Body of pancreas (tissue), 4 donors: ENCODE results near the gene ZNF516.

Source experiments
- POLR2A ChIP-seq, 3 donors: fragments of 450-650 bp; IDR thresholded peaks; one replicate each; pipeline ENCODE4 v1.6.1; 2016; ENCODE audit warnings: antibody characterized with exemption in 3 of 3, mild to moderate bottlenecking in 2 of 3
- TF ChIP-seq, protein P1 (sequence below), 7 experiments: fragments of 450-650 bp in 4 of 7; fragments of 200-600 bp in 3 of 7; sonication (generic) in 3 of 7; IDR thresholded peaks; one replicate each; pipeline ENCODE4 v1.5.1; 2016 to 2019; ENCODE audit warnings: antibody characterized with exemption in 7 of 7

DNA sequence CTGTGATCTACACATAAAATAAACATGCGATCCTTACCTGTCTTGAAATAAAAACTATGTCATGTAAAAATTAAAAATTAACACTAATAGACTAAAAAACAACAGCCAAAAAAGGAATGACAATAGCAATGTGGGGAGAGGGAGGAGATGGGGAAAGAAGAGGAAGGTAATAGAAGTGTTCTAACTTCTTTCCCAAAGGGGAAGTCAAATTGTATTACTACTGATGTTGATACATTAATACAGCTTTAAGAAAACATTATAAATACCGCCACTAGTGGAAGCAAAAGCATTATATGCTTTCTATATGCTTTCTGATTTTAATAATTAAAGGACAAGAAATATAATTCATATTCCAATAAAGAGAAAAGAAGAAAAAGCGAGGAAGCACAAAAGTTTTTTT is 22.2 kb downstream of the ZNF516 start:
- TF ChIP-seq, protein P1, sequence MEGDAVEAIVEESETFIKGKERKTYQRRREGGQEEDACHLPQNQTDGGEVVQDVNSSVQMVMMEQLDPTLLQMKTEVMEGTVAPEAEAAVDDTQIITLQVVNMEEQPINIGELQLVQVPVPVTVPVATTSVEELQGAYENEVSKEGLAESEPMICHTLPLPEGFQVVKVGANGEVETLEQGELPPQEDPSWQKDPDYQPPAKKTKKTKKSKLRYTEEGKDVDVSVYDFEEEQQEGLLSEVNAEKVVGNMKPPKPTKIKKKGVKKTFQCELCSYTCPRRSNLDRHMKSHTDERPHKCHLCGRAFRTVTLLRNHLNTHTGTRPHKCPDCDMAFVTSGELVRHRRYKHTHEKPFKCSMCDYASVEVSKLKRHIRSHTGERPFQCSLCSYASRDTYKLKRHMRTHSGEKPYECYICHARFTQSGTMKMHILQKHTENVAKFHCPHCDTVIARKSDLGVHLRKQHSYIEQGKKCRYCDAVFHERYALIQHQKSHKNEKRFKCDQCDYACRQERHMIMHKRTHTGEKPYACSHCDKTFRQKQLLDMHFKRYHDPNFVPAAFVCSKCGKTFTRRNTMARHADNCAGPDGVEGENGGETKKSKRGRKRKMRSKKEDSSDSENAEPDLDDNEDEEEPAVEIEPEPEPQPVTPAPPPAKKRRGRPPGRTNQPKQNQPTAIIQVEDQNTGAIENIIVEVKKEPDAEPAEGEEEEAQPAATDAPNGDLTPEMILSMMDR (IDR thresholded peaks at IDR 0.05), result no peak
- TF ChIP-seq POLR2A (IDR thresholded peaks at IDR 0.05), result no peak
